Neural cell (in vitro differentiated cells): ENCODE results near the gene ZMIZ2.

ENCODE experiments used
- EP300 ChIP-seq: fragments of 450-650 bp; conservative IDR thresholded peaks from 2 replicates; pipeline ENCODE4 v1.6.1; 2014; ENCODE audit warnings: antibody characterized with exemption, mild to moderate bottlenecking, moderate library complexity; ENCODE audit not compliant: poor library complexity, severe bottlenecking
- EZH2 ChIP-seq: fragments of 200-600, 300-800 bp; shearing (Covaris generic), sonication (generic); IDR thresholded peaks from 2 replicates; pipeline ENCODE4 v1.6.1; 2014; ENCODE audit warnings: antibody characterized with exemption, low read length, borderline replicate concordance, mild to moderate bottlenecking; ENCODE audit not compliant: insufficient read depth, poor library complexity, severe bottlenecking
- MXI1 ChIP-seq: fragments of 450-650 bp; conservative IDR thresholded peaks from 2 replicates; pipeline ENCODE4 v1.6.1; 2014; ENCODE audit warnings: antibody characterized with exemption, mild to moderate bottlenecking; ENCODE audit not compliant: poor library complexity, severe bottlenecking
- POLR2AphosphoS5 ChIP-seq: IDR thresholded peaks from 2 replicates; pipeline ENCODE4 v1.6.1; 2012
- SMC3 ChIP-seq: fragments of 450-650 bp; conservative IDR thresholded peaks from 2 replicates; pipeline ENCODE4 v1.6.1; 2014; ENCODE audit warnings: antibody characterized with exemption, mild to moderate bottlenecking, moderate library complexity; ENCODE audit not compliant: poor library complexity
- TAF1 ChIP-seq: IDR thresholded peaks from 2 replicates; pipeline ENCODE4 v1.6.1; 2012; ENCODE audit warnings: low read depth
- TF ChIP-seq, protein P1 (sequence below): fragments of 450-650 bp; IDR thresholded peaks from 2 replicates; pipeline ENCODE4 v1.5.1; 2014; ENCODE audit warnings: antibody characterized with exemption, mild to moderate bottlenecking, moderate library complexity; ENCODE audit not compliant: poor library complexity, severe bottlenecking
- TF ChIP-seq, protein P2 (sequence below): IDR thresholded peaks from 2 replicates; pipeline ENCODE4 v1.6.1; 2012; ENCODE audit warnings: borderline replicate concordance

DNA sequence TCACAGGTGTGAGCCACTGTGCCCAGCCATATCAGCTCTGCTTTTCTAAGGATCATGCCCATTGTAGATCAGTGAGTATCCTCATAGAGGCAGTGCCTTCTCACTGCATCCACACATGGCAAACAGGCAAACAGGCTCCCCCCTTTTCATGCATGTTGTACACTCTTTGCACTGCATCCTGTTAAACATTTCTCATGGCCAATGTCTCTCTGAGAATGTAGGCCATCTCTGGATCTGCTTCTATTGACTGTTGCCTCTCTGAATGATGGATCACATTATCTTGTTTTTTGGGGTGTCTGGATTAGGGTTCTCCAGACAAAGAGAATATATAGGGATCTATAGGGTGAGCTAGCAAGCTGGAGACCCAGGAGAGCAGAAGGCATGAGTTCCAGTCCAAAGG is 34.8 kb downstream of the ZMIZ2 start:
- TF ChIP-seq, protein P1, sequence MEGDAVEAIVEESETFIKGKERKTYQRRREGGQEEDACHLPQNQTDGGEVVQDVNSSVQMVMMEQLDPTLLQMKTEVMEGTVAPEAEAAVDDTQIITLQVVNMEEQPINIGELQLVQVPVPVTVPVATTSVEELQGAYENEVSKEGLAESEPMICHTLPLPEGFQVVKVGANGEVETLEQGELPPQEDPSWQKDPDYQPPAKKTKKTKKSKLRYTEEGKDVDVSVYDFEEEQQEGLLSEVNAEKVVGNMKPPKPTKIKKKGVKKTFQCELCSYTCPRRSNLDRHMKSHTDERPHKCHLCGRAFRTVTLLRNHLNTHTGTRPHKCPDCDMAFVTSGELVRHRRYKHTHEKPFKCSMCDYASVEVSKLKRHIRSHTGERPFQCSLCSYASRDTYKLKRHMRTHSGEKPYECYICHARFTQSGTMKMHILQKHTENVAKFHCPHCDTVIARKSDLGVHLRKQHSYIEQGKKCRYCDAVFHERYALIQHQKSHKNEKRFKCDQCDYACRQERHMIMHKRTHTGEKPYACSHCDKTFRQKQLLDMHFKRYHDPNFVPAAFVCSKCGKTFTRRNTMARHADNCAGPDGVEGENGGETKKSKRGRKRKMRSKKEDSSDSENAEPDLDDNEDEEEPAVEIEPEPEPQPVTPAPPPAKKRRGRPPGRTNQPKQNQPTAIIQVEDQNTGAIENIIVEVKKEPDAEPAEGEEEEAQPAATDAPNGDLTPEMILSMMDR = no peak
- TF ChIP-seq, protein P2, sequence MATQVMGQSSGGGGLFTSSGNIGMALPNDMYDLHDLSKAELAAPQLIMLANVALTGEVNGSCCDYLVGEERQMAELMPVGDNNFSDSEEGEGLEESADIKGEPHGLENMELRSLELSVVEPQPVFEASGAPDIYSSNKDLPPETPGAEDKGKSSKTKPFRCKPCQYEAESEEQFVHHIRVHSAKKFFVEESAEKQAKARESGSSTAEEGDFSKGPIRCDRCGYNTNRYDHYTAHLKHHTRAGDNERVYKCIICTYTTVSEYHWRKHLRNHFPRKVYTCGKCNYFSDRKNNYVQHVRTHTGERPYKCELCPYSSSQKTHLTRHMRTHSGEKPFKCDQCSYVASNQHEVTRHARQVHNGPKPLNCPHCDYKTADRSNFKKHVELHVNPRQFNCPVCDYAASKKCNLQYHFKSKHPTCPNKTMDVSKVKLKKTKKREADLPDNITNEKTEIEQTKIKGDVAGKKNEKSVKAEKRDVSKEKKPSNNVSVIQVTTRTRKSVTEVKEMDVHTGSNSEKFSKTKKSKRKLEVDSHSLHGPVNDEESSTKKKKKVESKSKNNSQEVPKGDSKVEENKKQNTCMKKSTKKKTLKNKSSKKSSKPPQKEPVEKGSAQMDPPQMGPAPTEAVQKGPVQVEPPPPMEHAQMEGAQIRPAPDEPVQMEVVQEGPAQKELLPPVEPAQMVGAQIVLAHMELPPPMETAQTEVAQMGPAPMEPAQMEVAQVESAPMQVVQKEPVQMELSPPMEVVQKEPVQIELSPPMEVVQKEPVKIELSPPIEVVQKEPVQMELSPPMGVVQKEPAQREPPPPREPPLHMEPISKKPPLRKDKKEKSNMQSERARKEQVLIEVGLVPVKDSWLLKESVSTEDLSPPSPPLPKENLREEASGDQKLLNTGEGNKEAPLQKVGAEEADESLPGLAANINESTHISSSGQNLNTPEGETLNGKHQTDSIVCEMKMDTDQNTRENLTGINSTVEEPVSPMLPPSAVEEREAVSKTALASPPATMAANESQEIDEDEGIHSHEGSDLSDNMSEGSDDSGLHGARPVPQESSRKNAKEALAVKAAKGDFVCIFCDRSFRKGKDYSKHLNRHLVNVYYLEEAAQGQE = no peak
- TF ChIP-seq POLR2AphosphoS5 (no peak), EZH2 (no peak), EP300 (no peak), SMC3 (no peak), TAF1 (no peak), MXI1 (no peak)
